IMR-90 (cell line): ENCODE measurements around the gene MPST. TPM values are rescaled to one million over a fixed set of nuclear protein-coding genes. Genes with fewer than 3 reads are reported as not detected.

ENCODE experiments used
- ATAC-seq: fragments of 200-7000 bp; cut with Tn5 transposase; 2 replicates; pipeline ENCODE4 v1.9.1; 2020; ENCODE audit warnings: low read depth, mild to moderate bottlenecking, moderate library complexity
- BruUV-seq: library from RNA; stranded (reverse); fragments of 400-500 nt; replicated peaks from 2 replicates; lab custom pipeline; 2021; lab: Mats Ljungman, UMichigan
- CTCF ChIA-PET: fragments of 300-600 bp; formaldehyde crosslinking; extraction: SDS; loops from one replicate; lab custom pipeline; 2021; ENCODE audit warnings: antibody characterized with exemption; lab: Yijun Ruan, JAX
- POLR2A ChIA-PET: fragments of 300-600 bp; sonication (Branson Sonifier 250); formaldehyde crosslinking; loops from one replicate; lab custom pipeline; 2022; ENCODE audit warnings: antibody characterized with exemption; ENCODE audit not compliant: unreplicated experiment; lab: Charles Lee
- DNase-seq: peaks from one replicate; pipeline ENCODE4 v3.0.0; 2013
- H2AFZ ChIP-seq: replicated peaks from 2 replicates; pipeline ENCODE3; 2013; ENCODE audit warnings: low read length, mild to moderate bottlenecking; ENCODE audit not compliant: poor library complexity
- H2AK5ac ChIP-seq: 2 replicates; pipeline ENCODE4 v1.6.1; 2013; ENCODE audit warnings: low read depth, low read length, inconsistent platforms
- H2AK9ac ChIP-seq: replicated peaks from 2 replicates; pipeline ENCODE3; 2013; ENCODE audit warnings: mild to moderate bottlenecking, low read depth, low read length, moderate library complexity; ENCODE audit not compliant: poor library complexity
- H2BK120ac ChIP-seq: 2 replicates; pipeline ENCODE4 v1.6.1; 2013; ENCODE audit warnings: low read depth, low read length, inconsistent platforms
- H2BK15ac ChIP-seq: 3 replicates; pipeline ENCODE4 v1.6.1; 2013; ENCODE audit warnings: low read depth, low read length, inconsistent platforms
- H2BK20ac ChIP-seq: 2 replicates; pipeline ENCODE4 v1.6.1; 2013; ENCODE audit warnings: low read depth, mild to moderate bottlenecking, inconsistent platforms, low read length, moderate library complexity
- H2BK5ac ChIP-seq: 2 replicates; pipeline ENCODE4 v1.6.1; 2013; ENCODE audit warnings: mild to moderate bottlenecking, low read depth, low read length, inconsistent platforms; ENCODE audit not compliant: poor library complexity, severe bottlenecking
- H3K14ac ChIP-seq: replicated peaks from 2 replicates; pipeline ENCODE4 v1.6.1; 2013; ENCODE audit warnings: low read depth, low read length, inconsistent platforms
- H3K18ac ChIP-seq: 2 replicates; pipeline ENCODE4 v1.6.1; 2013; ENCODE audit warnings: low read depth, low read length, control low read depth
- H3K23ac ChIP-seq: 2 replicates; pipeline ENCODE4 v1.6.1; 2013; ENCODE audit warnings: low read depth, low read length, inconsistent platforms
- H3K27ac ChIP-seq: 2 replicates; pipeline ENCODE4 v1.5.1; 2013; ENCODE audit warnings: mild to moderate bottlenecking, control low read depth, low read length; ENCODE audit not compliant: insufficient read depth
- H3K27me3 ChIP-seq: 2 replicates; pipeline ENCODE4 v1.6.1; 2013; ENCODE audit warnings: low read length; ENCODE audit not compliant: control insufficient read depth, insufficient read depth
- H3K36me3 ChIP-seq: 2 replicates; pipeline ENCODE4 v1.6.1; 2013; ENCODE audit warnings: low read length, mixed read lengths; ENCODE audit not compliant: control insufficient read depth, insufficient read depth
- H3K4ac ChIP-seq: 2 replicates; pipeline ENCODE4 v1.6.1; 2013; ENCODE audit warnings: low read depth, low read length, inconsistent platforms
- H3K4me1 ChIP-seq: 2 replicates; pipeline ENCODE4 v1.6.1; 2013; ENCODE audit warnings: low read length, mixed read lengths; ENCODE audit not compliant: control insufficient read depth, insufficient read depth
- H3K4me2 ChIP-seq: 2 replicates; pipeline ENCODE4 v1.6.1; 2013; ENCODE audit warnings: low read depth, mild to moderate bottlenecking, control low read depth, low read length, moderate library complexity
- H3K4me3 ChIP-seq: 2 replicates; pipeline ENCODE4 v1.5.1; 2013; ENCODE audit warnings: low read depth, mild to moderate bottlenecking, control low read depth, low read length, moderate library complexity; ENCODE audit not compliant: insufficient read depth
- H3K56ac ChIP-seq: 2 replicates; pipeline ENCODE4 v1.6.1; 2013; ENCODE audit warnings: low read length, inconsistent platforms; ENCODE audit not compliant: insufficient read depth; ENCODE audit errors: extremely low read depth
- H3K79me1 ChIP-seq, 2 experiments: 2 replicates each; pipeline ENCODE4 v1.6.1; 2013; ENCODE audit warnings: low read length in 2 of 2, inconsistent platforms in 1 of 2, low read depth in 1 of 2
- H3K9ac ChIP-seq: 2 replicates; pipeline ENCODE4 v1.6.1; 2013; ENCODE audit warnings: low read depth, low read length, control low read depth
- H3K9me1 ChIP-seq: 2 replicates; pipeline ENCODE4 v1.6.1; 2013; ENCODE audit warnings: low read length, inconsistent platforms; ENCODE audit not compliant: insufficient read depth
- H3K9me3 ChIP-seq: 2 replicates; pipeline ENCODE4 v1.6.1; 2013; ENCODE audit warnings: low read length; ENCODE audit not compliant: control insufficient read depth, insufficient read depth
- H4K20me1 ChIP-seq: 2 replicates; pipeline ENCODE4 v1.6.1; 2013; ENCODE audit warnings: low read length, inconsistent platforms; ENCODE audit not compliant: insufficient read depth
- H4K5ac ChIP-seq: 2 replicates; pipeline ENCODE4 v1.6.1; 2013; ENCODE audit warnings: mild to moderate bottlenecking, low read depth, low read length, control low read depth
- H4K8ac ChIP-seq, 2 experiments: 2 replicates each; pipeline ENCODE4 v1.6.1; 2013; ENCODE audit warnings: low read depth in 2 of 2, low read length in 2 of 2, control low read depth in 1 of 2, inconsistent platforms in 1 of 2
- H4K91ac ChIP-seq: 2 replicates; pipeline ENCODE4 v1.6.1; 2013; ENCODE audit warnings: low read depth, low read length, inconsistent platforms; ENCODE audit not compliant: insufficient read depth
- CHD1 ChIP-seq: IDR thresholded peaks from 2 replicates; pipeline ENCODE4 v1.6.1; 2012; ENCODE audit warnings: low read depth, low read length, improper control_type of control experiment
- FOS ChIP-seq: fragments of 150-350 bp; IDR thresholded peaks from 2 replicates; pipeline ENCODE4 v1.6.1; 2016; ENCODE audit warnings: low read depth, low read length
- MAZ ChIP-seq: IDR thresholded peaks from 2 replicates; pipeline ENCODE4 v1.6.1; 2012; ENCODE audit warnings: low read depth, mild to moderate bottlenecking, low read length, improper control_type of control experiment, moderate library complexity, borderline replicate concordance
- RCOR1 ChIP-seq: IDR thresholded peaks from 2 replicates; pipeline ENCODE4 v1.6.1; 2012; ENCODE audit warnings: mild to moderate bottlenecking, low read length, improper control_type of control experiment; ENCODE audit not compliant: insufficient replicate concordance
- SMC3 ChIP-seq: fragments of 150-350 bp; IDR thresholded peaks from 2 replicates; pipeline ENCODE4 v1.6.1; 2016; ENCODE audit warnings: low read depth, mild to moderate bottlenecking, antibody characterized with exemption, low read length, moderate library complexity
- USF2 ChIP-seq: fragments of 150-350 bp; IDR thresholded peaks from 2 replicates; pipeline ENCODE4 v1.6.1; 2017; ENCODE audit warnings: mild to moderate bottlenecking, antibody characterized with exemption, low read length, low read depth
- WGBS, 2 experiments: methylation state at CpG; one replicate each; pipeline versions ENCODE4 v1.1.5 to v1.1.7; 2013; ENCODE audit warnings: missing lambda C conversion rate in 2 of 2; ENCODE audit not compliant: insufficient read length in 1 of 2; ENCODE audit errors: extremely low coverage in 2 of 2; 5-methylcytosine and 5-hydroxymethylcytosine counted together
- dilution Hi-C: fragments of 300-500 bp; cut with HindIII; formaldehyde crosslinking; loops from one replicate; pipeline ENCODE4 v1.14.3; 2018; ENCODE audit warnings: low sequenced_read_pairs; ENCODE audit not compliant: unreplicated experiment
- in situ Hi-C: fragments of 300-500 bp; cut with MboI; formaldehyde crosslinking; loops from 3 replicates; pipeline ENCODE4 v1.14.3; 2019; ENCODE audit warnings: low sequenced_read_pairs, inconsistent platforms, mixed read lengths
- intact Hi-C: fragments of 100-400 bp; cut with micrococcal nuclease; formaldehyde crosslinking; loops from 2 replicates; pipeline ENCODE4 v1.10.0; 2022
- polyA plus RNA-seq, 3 experiments: library from polyadenylated mRNA; depleted of rRNA; stranded (reverse); fragments of >200 nt; gene quantifications; 2 replicates each; pipeline ENCODE4 v1.2.3, GENCODE V29; 2012; ENCODE audit warnings: low replicate concordance in 1 of 3
- total RNA-seq: library from RNA; depleted of rRNA; stranded (reverse); fragments of >200 nt; gene quantifications from 2 replicates; pipeline ENCODE4 v1.2.3, GENCODE V29; 2012

MPST gene
- total and polyA plus RNA-seq, 2 of the 4 experiments (the other 2 are of a cell fraction): 19.2 to 43.0 TPM

GRCh38 chr22:36977947-36978660, 41.4 kb upstream of the MPST start (continued):
- TF ChIP-seq MAZ: peak; percentile 68; the same call in 1 of the 2 replicates

- H2BK5ac ChIP-seq: no peak overlapping the region
- in situ Hi-C loops: no loop called here
These were observed 40.3 kb upstream of the MPST start for GRCh38 chr22:36979016-36979910.

More at GRCh38 chr22:36979016-36979910, 40.3 kb upstream of the MPST start:
- H2BK15ac ChIP-seq: no peak overlapping the region
- no TSS peak for BruUV-seq
- H3K9ac ChIP-seq: no peak overlapping the region
- intact Hi-C loops (no loop called here), dilution Hi-C loops (no loop called here)
- H4K8ac ChIP-seq: no peak overlapping the region
- H3K4me3 ChIP-seq: no peak overlapping the region
- H3K4me1 ChIP-seq: no peaks in the 10 kb centered on the region
- peaks cover 22% of the 10 kb centered on the region for H3K27me3 ChIP-seq
- CTCF ChIA-PET: interaction anchor here (0.6 to 0.7 kb wide), 3 partner anchors 14 to 231 kb away, joined by 3 to 4 read pairs (median 4); no protein-coding TSS in a partner anchor
- no peak overlapping the region for H2BK120ac ChIP-seq
- no peak overlapping the region for H3K4me2 ChIP-seq
- H4K91ac ChIP-seq: no peak overlapping the region
- no peak for ATAC-seq
- H3K56ac ChIP-seq: no peak overlapping the region
- no peak overlapping the region for H3K18ac ChIP-seq
- H3K9me3 ChIP-seq: no peaks in the 10 kb centered on the region
- no peak for DNase-seq
- H3K14ac ChIP-seq: no peak overlapping the region
- H2BK20ac ChIP-seq: no peak overlapping the region
- no peak overlapping the region for H2AK9ac ChIP-seq
- WGBS, 2 experiments: 100% methylated on average over 1 of the region's 13 CpGs; no CpG with 5 or more reads in 1 of the 2 experiments
- TF ChIP-seq FOS (no peak), USF2 (no peak), MAZ (no peak), CHD1 (no peak), RCOR1 (no peak), SMC3 (no peak)
- H3K9me1 ChIP-seq: no peaks in the 10 kb centered on the region
- H4K20me1 ChIP-seq: no peaks in the 10 kb centered on the region
- no peak overlapping the region for H2AK5ac ChIP-seq
- no peak overlapping the region for H3K23ac ChIP-seq
- no peaks in the 10 kb centered on the region for H3K79me1 ChIP-seq
- H4K5ac ChIP-seq: no peak overlapping the region
- H3K36me3 ChIP-seq: no peaks in the 10 kb centered on the region
- POLR2A ChIA-PET: no interaction called here
- no peak overlapping the region for H2AFZ ChIP-seq
- H3K4ac ChIP-seq: no peak overlapping the region
- no peak overlapping the region for H3K27ac ChIP-seq
